CD8-positive, alpha-beta memory T cell (primary cell): ENCODE data around the gene OPRM1. TPM values are rescaled to one million over a fixed set of nuclear protein-coding genes. Genes with fewer than 3 reads are reported as not detected.

Source experiments
- CTCF ChIA-PET: fragments of 350-600 bp; sonication (Branson Sonifier 250); formaldehyde crosslinking; loops from one replicate; lab custom pipeline; 2021; ENCODE audit warnings: antibody characterized with exemption; lab: Charles Lee
- POLR2A ChIA-PET: fragments of 350-600 bp; sonication (Branson Sonifier 250); formaldehyde crosslinking; loops from one replicate; lab custom pipeline; 2021; ENCODE audit warnings: antibody characterized with exemption; lab: Charles Lee
- DNase-seq, 5 donors: peaks; one replicate each; pipeline versions ENCODE4 v3.0.0 to v3.0.0-alpha.2; 2020 to 2022; ENCODE audit warnings: mixed read lengths in 1 of 5
- H3K27ac ChIP-seq: one replicate; pipeline ENCODE4 v1.7.0; 2013; ENCODE audit warnings: low read depth, mild to moderate bottlenecking, low read length, moderate library complexity
- H3K27me3 ChIP-seq: 2 replicates; pipeline ENCODE4 v1.7.0; 2013; ENCODE audit warnings: low read length, mild to moderate bottlenecking; ENCODE audit not compliant: insufficient read depth, poor library complexity, severe bottlenecking
- H3K36me3 ChIP-seq: 2 replicates; pipeline ENCODE4 v1.7.0; 2013; ENCODE audit warnings: mild to moderate bottlenecking, low read length, moderate library complexity; ENCODE audit not compliant: insufficient read depth
- H3K4me1 ChIP-seq: 2 replicates; pipeline ENCODE4 v1.7.0; 2013; ENCODE audit warnings: mild to moderate bottlenecking, low read length, moderate library complexity; ENCODE audit not compliant: insufficient read depth
- H3K4me3 ChIP-seq: 2 replicates; pipeline ENCODE4 v1.7.0; 2013; ENCODE audit warnings: mild to moderate bottlenecking, low read length
- H3K9me3 ChIP-seq: 2 replicates; pipeline ENCODE4 v1.7.0; 2013; ENCODE audit warnings: mild to moderate bottlenecking, low read length
- H3K27ac Mint-ChIP-seq, 8 donors: one replicate each; pipeline ENCODE4 v1.8.0; 2020 to 2021; ENCODE audit warnings: mixed read lengths in 8 of 8, mild to moderate bottlenecking in 6 of 8, inconsistent platforms in 3 of 8, moderate library complexity in 3 of 8
- H3K27me3 Mint-ChIP-seq, 2 donors: one replicate each; pipeline ENCODE4 v1.8.0; 2020 to 2021; ENCODE audit warnings: mixed read lengths in 2 of 2, mild to moderate bottlenecking in 1 of 2, moderate library complexity in 1 of 2
- H3K36me3 Mint-ChIP-seq, 3 donors: one replicate each; pipeline ENCODE4 v1.8.0; 2020 to 2021; ENCODE audit warnings: mixed read lengths in 3 of 3, inconsistent platforms in 1 of 3, mild to moderate bottlenecking in 1 of 3
- H3K4me1 Mint-ChIP-seq, 3 donors: one replicate each; pipeline ENCODE4 v1.8.0; 2020 to 2021; ENCODE audit warnings: mixed read lengths in 3 of 3, inconsistent platforms in 1 of 3, mild to moderate bottlenecking in 1 of 3
- H3K4me3 Mint-ChIP-seq, 7 donors: one replicate each; pipeline ENCODE4 v1.8.0; 2020 to 2021; ENCODE audit warnings: mixed read lengths in 7 of 7, mild to moderate bottlenecking in 6 of 7, moderate library complexity in 4 of 7, inconsistent platforms in 2 of 7
- H3K9me3 Mint-ChIP-seq, 5 donors: one replicate each; pipeline ENCODE4 v1.8.0; 2020 to 2022; ENCODE audit warnings: mixed read lengths in 5 of 5, mild to moderate bottlenecking in 3 of 5, moderate library complexity in 2 of 5, inconsistent platforms in 1 of 5
- polyA plus RNA-seq: library from polyadenylated mRNA; unstranded; fragments of 300-500 nt; fragmentation: Illumina TruSeq; gene quantifications from one replicate; pipeline ENCODE4 v1.2.3, GENCODE V29; 2021
- total RNA-seq, 2 experiments: library from RNA; stranded (reverse); gene quantifications; one replicate each; pipeline ENCODE4 v1.2.3, GENCODE V29; 2021

Gene OPRM1
- total and polyA plus RNA-seq, 3 experiments from 2014 or later = not detected

GRCh38 chr6:154274168-154274567 is 235.1 kb downstream of the OPRM1 start:
- POLR2A ChIA-PET = interaction anchor here (0.6 to 1.0 kb wide), 2 partner anchors 72 to 120 kb away, joined by 3 read pairs; no protein-coding TSS in a partner anchor
- no peak overlapping the region for H3K4me3 ChIP-seq
- H3K27me3 ChIP-seq = no peaks in the 10 kb centered on the region
- H3K27ac Mint-ChIP-seq = peak overlapping the region in 1 of 8 donors; percentile 74
- peaks cover 0 to 3% (median 0%) of the 10 kb centered on the region in 3 donors for H3K36me3 Mint-ChIP-seq
- H3K4me1 Mint-ChIP-seq = peaks cover 22 to 35% (median 27%) of the 10 kb centered on the region in 3 donors
- H3K9me3 Mint-ChIP-seq = no peaks in the 10 kb centered on the region
- H3K27me3 Mint-ChIP-seq = no peaks in the 10 kb centered on the region
- H3K9me3 ChIP-seq = no peaks in the 10 kb centered on the region
- CTCF ChIA-PET = interaction anchor here (1.3 to 4.0 kb wide), 5 partner anchors 25 to 120 kb away, joined by 3 to 69 read pairs (median 4); no protein-coding TSS in a partner anchor
- DNase-seq = no peak
- H3K4me3 Mint-ChIP-seq = peak overlapping the region in 1 of 7 donors; percentile 15
- no peaks in the 10 kb centered on the region for H3K36me3 ChIP-seq
- H3K4me1 ChIP-seq = peaks cover 15% of the 10 kb centered on the region
- no peak overlapping the region for H3K27ac ChIP-seq

- peak in 2 of 5 donors; percentile 52 to 57 for DNase-seq
- CTCF ChIA-PET = interaction anchor here (0.6 to 4.0 kb wide), 30 partner anchors 8 to 894 kb away, joined by 3 to 69 read pairs (median 4); no protein-coding TSS in a partner anchor
- H3K27ac Mint-ChIP-seq = peak overlapping the region in 6 of 8 donors; percentile 26 to 76 (median 57)
- Histone ChIP-seq H3K4me1 (peaks cover 15% of the 10 kb centered on the region), H3K9me3 (no peaks in the 10 kb centered on the region), H3K4me3 (peak overlapping the region; percentile 30), H3K27ac (no peak overlapping the region), H3K36me3 (no peaks in the 10 kb centered on the region), H3K27me3 (no peaks in the 10 kb centered on the region)
- H3K9me3 Mint-ChIP-seq = no peaks in the 10 kb centered on the region
- peaks cover 0 to 3% (median 0%) of the 10 kb centered on the region in 3 donors for H3K36me3 Mint-ChIP-seq
- peaks cover 22 to 35% (median 27%) of the 10 kb centered on the region in 3 donors for H3K4me1 Mint-ChIP-seq
- peak overlapping the region; percentile 54 to 81 (median 76) for H3K4me3 Mint-ChIP-seq
- no peaks in the 10 kb centered on the region for H3K27me3 Mint-ChIP-seq
- POLR2A ChIA-PET = interaction anchor here (0.7 to 1.6 kb wide), 4 partner anchors 26 to 122 kb away, joined by 3 to 8 read pairs (median 3); no protein-coding TSS in a partner anchor
Measured at GRCh38 chr6:154276810-154277628, 238.0 kb downstream of the OPRM1 start.

- peak overlapping the region in 6 of 8 donors; percentile 26 to 78 (median 71) for H3K27ac Mint-ChIP-seq
- POLR2A ChIA-PET = interaction anchor here (0.7 to 1.6 kb wide), 4 partner anchors 26 to 122 kb away, joined by 3 to 8 read pairs (median 3); no protein-coding TSS in a partner anchor
- peak overlapping the region; percentile 30 for H3K4me3 ChIP-seq
- no peaks in the 10 kb centered on the region for H3K9me3 ChIP-seq
- peak in 2 of 5 donors; percentile 4 to 8 for DNase-seq
- no peaks in the 10 kb centered on the region for H3K27me3 Mint-ChIP-seq
- H3K36me3 Mint-ChIP-seq = peaks cover 0 to 3% (median 0%) of the 10 kb centered on the region in 3 donors
- peak overlapping the region; percentile 54 to 81 (median 76) for H3K4me3 Mint-ChIP-seq
- H3K4me1 Mint-ChIP-seq = peaks cover 22 to 35% (median 27%) of the 10 kb centered on the region in 3 donors
- H3K4me1 ChIP-seq = peaks cover 15% of the 10 kb centered on the region
- H3K9me3 Mint-ChIP-seq = no peaks in the 10 kb centered on the region
- H3K27me3 ChIP-seq = no peaks in the 10 kb centered on the region
- no peaks in the 10 kb centered on the region for H3K36me3 ChIP-seq
- CTCF ChIA-PET = interaction anchor here (0.7 to 4.0 kb wide), 28 partner anchors 12 to 894 kb away, joined by 3 to 69 read pairs (median 6); no protein-coding TSS in a partner anchor
- H3K27ac ChIP-seq = no peak overlapping the region
Measured at GRCh38 chr6:154277629-154278017, 238.6 kb downstream of the OPRM1 start.

- H3K9me3 Mint-ChIP-seq = no peaks in the 10 kb centered on the region
- no peaks in the 10 kb centered on the region for H3K27me3 Mint-ChIP-seq
- DNase-seq = no peak
- H3K4me3 Mint-ChIP-seq = no peak overlapping the region
- H3K4me1 Mint-ChIP-seq = peaks cover 19 to 26% (median 22%) of the 10 kb centered on the region in 3 donors
- ChIA-PET POLR2A (no interaction called here), CTCF (interaction anchor here (0.7 to 2.0 kb wide), 2 partner anchors 126 to 127 kb away, joined by 3 to 6 read pairs; no protein-coding TSS in a partner anchor)
- Histone ChIP-seq H3K4me3 (no peak overlapping the region), H3K27ac (no peak overlapping the region), H3K4me1 (peaks cover 15% of the 10 kb centered on the region), H3K9me3 (no peaks in the 10 kb centered on the region), H3K27me3 (no peaks in the 10 kb centered on the region), H3K36me3 (no peaks in the 10 kb centered on the region)
- H3K27ac Mint-ChIP-seq = no peak overlapping the region
- peaks cover 0 to 3% (median 0%) of the 10 kb centered on the region in 3 donors for H3K36me3 Mint-ChIP-seq
Measured at GRCh38 chr6:154280521-154280920, 241.5 kb downstream of the OPRM1 start.

GRCh38 chr6:154284313-154284853 is 245.3 kb downstream of the OPRM1 start:
- H3K27me3 ChIP-seq = no peaks in the 10 kb centered on the region
- DNase-seq = no peak
- no peak overlapping the region for H3K4me3 ChIP-seq
- H3K4me1 ChIP-seq = no peaks in the 10 kb centered on the region
- Mint-ChIP-seq H3K9me3 (no peaks in the 10 kb centered on the region), H3K27ac (peak overlapping the region in 1 of 8 donors; percentile 41), H3K4me3 (no peak overlapping the region), H3K4me1 (no peaks in the 10 kb centered on the region), H3K27me3 (peaks cover 0 to 1% of the 10 kb centered on the region in 2 donors), H3K36me3 (peaks cover 0 to 3% (median 0%) of the 10 kb centered on the region in 3 donors)
- no peaks in the 10 kb centered on the region for H3K9me3 ChIP-seq
- POLR2A ChIA-PET = no interaction called here
- no peak overlapping the region for H3K27ac ChIP-seq
- CTCF ChIA-PET = no interaction called here
- H3K36me3 ChIP-seq = no peaks in the 10 kb centered on the region

- H3K27ac ChIP-seq = no peak overlapping the region
- Mint-ChIP-seq H3K27me3 (peaks cover 0 to 1% of the 10 kb centered on the region in 2 donors), H3K27ac (no peak overlapping the region), H3K9me3 (no peaks in the 10 kb centered on the region), H3K4me1 (no peaks in the 10 kb centered on the region), H3K36me3 (peaks cover 0 to 3% (median 0%) of the 10 kb centered on the region in 3 donors), H3K4me3 (no peak overlapping the region)
- H3K4me1 ChIP-seq = no peaks in the 10 kb centered on the region
- ChIA-PET POLR2A (no interaction called here), CTCF (interaction anchor here (0.9 kb wide), 1 partner anchor 9 kb away, joined by 3 read pairs; no protein-coding TSS in a partner anchor)
- no peaks in the 10 kb centered on the region for H3K36me3 ChIP-seq
- no peaks in the 10 kb centered on the region for H3K27me3 ChIP-seq
- H3K4me3 ChIP-seq = no peak overlapping the region
- H3K9me3 ChIP-seq = no peaks in the 10 kb centered on the region
- no peak for DNase-seq
Measured at GRCh38 chr6:154285826-154286225, 246.8 kb downstream of the OPRM1 start.

GRCh38 chr6:154289818-154290508 is 250.9 kb downstream of the OPRM1 start:
- no peaks in the 10 kb centered on the region for H3K4me1 ChIP-seq
- H3K27me3 ChIP-seq = no peaks in the 10 kb centered on the region
- no peak overlapping the region for H3K4me3 ChIP-seq
- Mint-ChIP-seq H3K9me3 (no peaks in the 10 kb centered on the region), H3K4me3 (no peak overlapping the region), H3K27ac (no peak overlapping the region), H3K4me1 (no peaks in the 10 kb centered on the region), H3K27me3 (peaks cover 0 to 1% of the 10 kb centered on the region in 2 donors), H3K36me3 (no peaks in the 10 kb centered on the region)
- no peaks in the 10 kb centered on the region for H3K9me3 ChIP-seq
- ChIA-PET CTCF (interaction anchor here (1.9 kb wide), 1 partner anchor 13 kb away, joined by 8 read pairs; no protein-coding TSS in a partner anchor), POLR2A (no interaction called here)
- DNase-seq = no peak
- no peaks in the 10 kb centered on the region for H3K36me3 ChIP-seq
- H3K27ac ChIP-seq = no peak overlapping the region
